IMR-90 (cell line): Measurements from ENCODE around the gene KDM6B. TPM values are rescaled to one million over a fixed set of nuclear protein-coding genes. Genes with fewer than 3 reads are reported as not detected.

Experiments used
- ATAC-seq: fragments of 200-7000 bp; cut with Tn5 transposase; 2 replicates; pipeline ENCODE4 v1.9.1; 2020; ENCODE audit warnings: low read depth, mild to moderate bottlenecking, moderate library complexity
- BruUV-seq: library from RNA; stranded (reverse); fragments of 400-500 nt; replicated peaks from 2 replicates; lab custom pipeline; 2021; lab: Mats Ljungman, UMichigan
- CTCF ChIA-PET: fragments of 300-600 bp; formaldehyde crosslinking; extraction: SDS; loops from one replicate; lab custom pipeline; 2021; ENCODE audit warnings: antibody characterized with exemption; lab: Yijun Ruan, JAX
- POLR2A ChIA-PET: fragments of 300-600 bp; sonication (Branson Sonifier 250); formaldehyde crosslinking; loops from one replicate; lab custom pipeline; 2022; ENCODE audit warnings: antibody characterized with exemption; ENCODE audit not compliant: unreplicated experiment; lab: Charles Lee
- DNase-seq: peaks from one replicate; pipeline ENCODE4 v3.0.0; 2013
- H2AFZ ChIP-seq: replicated peaks from 2 replicates; pipeline ENCODE3; 2013; ENCODE audit warnings: low read length, mild to moderate bottlenecking; ENCODE audit not compliant: poor library complexity
- H2AK5ac ChIP-seq: 2 replicates; pipeline ENCODE4 v1.6.1; 2013; ENCODE audit warnings: low read depth, low read length, inconsistent platforms
- H2AK9ac ChIP-seq: replicated peaks from 2 replicates; pipeline ENCODE3; 2013; ENCODE audit warnings: mild to moderate bottlenecking, low read depth, low read length, moderate library complexity; ENCODE audit not compliant: poor library complexity
- H2BK120ac ChIP-seq: 2 replicates; pipeline ENCODE4 v1.6.1; 2013; ENCODE audit warnings: low read depth, low read length, inconsistent platforms
- H2BK15ac ChIP-seq: 3 replicates; pipeline ENCODE4 v1.6.1; 2013; ENCODE audit warnings: low read depth, low read length, inconsistent platforms
- H2BK20ac ChIP-seq: 2 replicates; pipeline ENCODE4 v1.6.1; 2013; ENCODE audit warnings: low read depth, mild to moderate bottlenecking, inconsistent platforms, low read length, moderate library complexity
- H2BK5ac ChIP-seq: 2 replicates; pipeline ENCODE4 v1.6.1; 2013; ENCODE audit warnings: mild to moderate bottlenecking, low read depth, low read length, inconsistent platforms; ENCODE audit not compliant: poor library complexity, severe bottlenecking
- H3K14ac ChIP-seq: replicated peaks from 2 replicates; pipeline ENCODE4 v1.6.1; 2013; ENCODE audit warnings: low read depth, low read length, inconsistent platforms
- H3K18ac ChIP-seq: 2 replicates; pipeline ENCODE4 v1.6.1; 2013; ENCODE audit warnings: low read depth, low read length, control low read depth
- H3K23ac ChIP-seq: 2 replicates; pipeline ENCODE4 v1.6.1; 2013; ENCODE audit warnings: low read depth, low read length, inconsistent platforms
- H3K27ac ChIP-seq: 2 replicates; pipeline ENCODE4 v1.5.1; 2013; ENCODE audit warnings: mild to moderate bottlenecking, control low read depth, low read length; ENCODE audit not compliant: insufficient read depth
- H3K27me3 ChIP-seq: 2 replicates; pipeline ENCODE4 v1.6.1; 2013; ENCODE audit warnings: low read length; ENCODE audit not compliant: control insufficient read depth, insufficient read depth
- H3K36me3 ChIP-seq: 2 replicates; pipeline ENCODE4 v1.6.1; 2013; ENCODE audit warnings: low read length, mixed read lengths; ENCODE audit not compliant: control insufficient read depth, insufficient read depth
- H3K4ac ChIP-seq: 2 replicates; pipeline ENCODE4 v1.6.1; 2013; ENCODE audit warnings: low read depth, low read length, inconsistent platforms
- H3K4me1 ChIP-seq: 2 replicates; pipeline ENCODE4 v1.6.1; 2013; ENCODE audit warnings: low read length, mixed read lengths; ENCODE audit not compliant: control insufficient read depth, insufficient read depth
- H3K4me2 ChIP-seq: 2 replicates; pipeline ENCODE4 v1.6.1; 2013; ENCODE audit warnings: low read depth, mild to moderate bottlenecking, control low read depth, low read length, moderate library complexity
- H3K4me3 ChIP-seq: 2 replicates; pipeline ENCODE4 v1.5.1; 2013; ENCODE audit warnings: low read depth, mild to moderate bottlenecking, control low read depth, low read length, moderate library complexity; ENCODE audit not compliant: insufficient read depth
- H3K56ac ChIP-seq: 2 replicates; pipeline ENCODE4 v1.6.1; 2013; ENCODE audit warnings: low read length, inconsistent platforms; ENCODE audit not compliant: insufficient read depth; ENCODE audit errors: extremely low read depth
- H3K79me1 ChIP-seq, 2 experiments: 2 replicates each; pipeline ENCODE4 v1.6.1; 2013; ENCODE audit warnings: low read length in 2 of 2, inconsistent platforms in 1 of 2, low read depth in 1 of 2
- H3K9ac ChIP-seq: 2 replicates; pipeline ENCODE4 v1.6.1; 2013; ENCODE audit warnings: low read depth, low read length, control low read depth
- H3K9me1 ChIP-seq: 2 replicates; pipeline ENCODE4 v1.6.1; 2013; ENCODE audit warnings: low read length, inconsistent platforms; ENCODE audit not compliant: insufficient read depth
- H3K9me3 ChIP-seq: 2 replicates; pipeline ENCODE4 v1.6.1; 2013; ENCODE audit warnings: low read length; ENCODE audit not compliant: control insufficient read depth, insufficient read depth
- H4K20me1 ChIP-seq: 2 replicates; pipeline ENCODE4 v1.6.1; 2013; ENCODE audit warnings: low read length, inconsistent platforms; ENCODE audit not compliant: insufficient read depth
- H4K5ac ChIP-seq: 2 replicates; pipeline ENCODE4 v1.6.1; 2013; ENCODE audit warnings: mild to moderate bottlenecking, low read depth, low read length, control low read depth
- H4K8ac ChIP-seq, 2 experiments: 2 replicates each; pipeline ENCODE4 v1.6.1; 2013; ENCODE audit warnings: low read depth in 2 of 2, low read length in 2 of 2, control low read depth in 1 of 2, inconsistent platforms in 1 of 2
- H4K91ac ChIP-seq: 2 replicates; pipeline ENCODE4 v1.6.1; 2013; ENCODE audit warnings: low read depth, low read length, inconsistent platforms; ENCODE audit not compliant: insufficient read depth
- BHLHE40 ChIP-seq: fragments of 150-350 bp; IDR thresholded peaks from 2 replicates; pipeline ENCODE4 v1.6.1; 2016; ENCODE audit warnings: mild to moderate bottlenecking, low read depth, low read length
- CEBPB ChIP-seq: IDR thresholded peaks from 2 replicates; pipeline ENCODE4 v1.6.1; 2012; ENCODE audit warnings: low read depth, low read length, improper control_type of control experiment
- CHD1 ChIP-seq: IDR thresholded peaks from 2 replicates; pipeline ENCODE4 v1.6.1; 2012; ENCODE audit warnings: low read depth, low read length, improper control_type of control experiment
- CTCF ChIP-seq: conservative IDR thresholded peaks from 2 replicates; pipeline ENCODE4 v1.5.1; 2012; ENCODE audit warnings: mild to moderate bottlenecking, low read depth, low read length, improper control_type of control experiment
- ELK1 ChIP-seq: fragments of 150-350 bp; IDR thresholded peaks from 2 replicates; pipeline ENCODE4 v1.6.1; 2016; ENCODE audit warnings: low read depth, mild to moderate bottlenecking, low read length, moderate library complexity, borderline replicate concordance
- FOS ChIP-seq: fragments of 150-350 bp; IDR thresholded peaks from 2 replicates; pipeline ENCODE4 v1.6.1; 2016; ENCODE audit warnings: low read depth, low read length
- MAFK ChIP-seq: IDR thresholded peaks from 2 replicates; pipeline ENCODE4 v1.6.1; 2012; ENCODE audit warnings: low read depth, low read length, improper control_type of control experiment
- MXI1 ChIP-seq: IDR thresholded peaks from 2 replicates; pipeline ENCODE4 v1.6.1; 2012; ENCODE audit warnings: low read depth, mild to moderate bottlenecking, low read length, moderate library complexity, borderline replicate concordance
- NFE2L2 ChIP-seq: fragments of 150-350 bp; IDR thresholded peaks from 2 replicates; pipeline ENCODE4 v1.6.1; 2016; ENCODE audit warnings: low read depth, mild to moderate bottlenecking, low read length
- RAD21 ChIP-seq: IDR thresholded peaks from 2 replicates; pipeline ENCODE4 v1.6.1; 2012; ENCODE audit warnings: low read length, improper control_type of control experiment
- RCOR1 ChIP-seq: IDR thresholded peaks from 2 replicates; pipeline ENCODE4 v1.6.1; 2012; ENCODE audit warnings: mild to moderate bottlenecking, low read length, improper control_type of control experiment; ENCODE audit not compliant: insufficient replicate concordance
- RFX5 ChIP-seq: IDR thresholded peaks from 2 replicates; pipeline ENCODE4 v1.8.0; 2012; ENCODE audit warnings: low read depth, mild to moderate bottlenecking, low read length, moderate library complexity
- WGBS, 2 experiments: methylation state at CpG; one replicate each; pipeline versions ENCODE4 v1.1.5 to v1.1.7; 2013; ENCODE audit warnings: missing lambda C conversion rate in 2 of 2; ENCODE audit not compliant: insufficient read length in 1 of 2; ENCODE audit errors: extremely low coverage in 2 of 2; 5-methylcytosine and 5-hydroxymethylcytosine counted together
- dilution Hi-C: fragments of 300-500 bp; cut with HindIII; formaldehyde crosslinking; loops from one replicate; pipeline ENCODE4 v1.14.3; 2018; ENCODE audit warnings: low sequenced_read_pairs; ENCODE audit not compliant: unreplicated experiment
- in situ Hi-C: fragments of 300-500 bp; cut with MboI; formaldehyde crosslinking; loops from 3 replicates; pipeline ENCODE4 v1.14.3; 2019; ENCODE audit warnings: low sequenced_read_pairs, inconsistent platforms, mixed read lengths
- intact Hi-C: fragments of 100-400 bp; cut with micrococcal nuclease; formaldehyde crosslinking; loops from 2 replicates; pipeline ENCODE4 v1.10.0; 2022
- polyA plus RNA-seq, 3 experiments: library from polyadenylated mRNA; depleted of rRNA; stranded (reverse); fragments of >200 nt; gene quantifications; 2 replicates each; pipeline ENCODE4 v1.2.3, GENCODE V29; 2012; ENCODE audit warnings: low replicate concordance in 1 of 3
- total RNA-seq: library from RNA; depleted of rRNA; stranded (reverse); fragments of >200 nt; gene quantifications from 2 replicates; pipeline ENCODE4 v1.2.3, GENCODE V29; 2012

Gene KDM6B
- total and polyA plus RNA-seq, 2 of the 4 experiments (the other 2 are of a cell fraction): 0.72 to 3.5 TPM

- TF ChIP-seq CEBPB: no peak
Measured at GRCh38 chr17:7880076-7880868, 46.3 kb downstream of the KDM6B start (continued).

- Histone ChIP-seq H3K4ac (no peak overlapping the region), H4K20me1 (no peaks in the 10 kb centered on the region), H3K27me3 (no peaks in the 10 kb centered on the region), H4K8ac (no peak overlapping the region), H3K56ac (no peak overlapping the region), H3K27ac (no peak overlapping the region), H3K4me2 (no peak overlapping the region), H3K9ac (no peak overlapping the region), H3K23ac (peak overlapping the region; percentile 31; the same call in 1 of the 2 replicates), H3K4me3 (no peak overlapping the region), H3K79me1 (peaks cover 4 to 34% of the 10 kb centered on the region in 2 experiments; a peak in 3 of 4 replicates), H2BK120ac (no peak overlapping the region), H3K9me1 (peaks cover 5% of the 10 kb centered on the region; the same call in 1 of the 2 replicates), H2BK20ac (no peak overlapping the region), H2AK9ac (no peak overlapping the region), H4K91ac (no peak overlapping the region), H2AK5ac (no peak overlapping the region), H2BK15ac (no peak overlapping the region), H3K4me1 (peaks cover 8% of the 10 kb centered on the region), H4K5ac (no peak overlapping the region), H3K18ac (no peak overlapping the region), H3K36me3 (peaks cover 17% of the 10 kb centered on the region), H2AFZ (no peak overlapping the region), H3K14ac (no peak overlapping the region), H2BK5ac (no peak overlapping the region), H3K9me3 (no peaks in the 10 kb centered on the region)
- WGBS, 2 experiments: 49% methylated on average over 7 of the region's 7 CpGs; no CpG with 5 or more reads in 1 of the 2 experiments
- ATAC-seq (no peak), DNase-seq (no peak)
- POLR2A ChIA-PET: no interaction called here
- intact Hi-C loops (no loop called here), dilution Hi-C loops (no loop called here), in situ Hi-C loops (no loop called here)
- no TSS peak for BruUV-seq
- CTCF ChIA-PET: no interaction called here
- TF ChIP-seq RCOR1 (no peak), MXI1 (no peak), BHLHE40 (no peak), ELK1 (no peak), RAD21 (no peak), CTCF (no peak), RFX5 (no peak), CHD1 (no peak), NFE2L2 (no peak), CEBPB (no peak), FOS (no peak), MAFK (no peak)
Measured at GRCh38 chr17:7881276-7882054, 47.4 kb downstream of the KDM6B start.
